ENCODE results near the gene GFAP. TPM values are rescaled to one million over a fixed set of nuclear protein-coding genes. Genes with fewer than 3 reads are reported as not detected.

Gene GFAP
- polyA plus RNA-seq, 4 donors: 0.32 to 1.3 (median 0.45) TPM; not detected in 1

DNA sequence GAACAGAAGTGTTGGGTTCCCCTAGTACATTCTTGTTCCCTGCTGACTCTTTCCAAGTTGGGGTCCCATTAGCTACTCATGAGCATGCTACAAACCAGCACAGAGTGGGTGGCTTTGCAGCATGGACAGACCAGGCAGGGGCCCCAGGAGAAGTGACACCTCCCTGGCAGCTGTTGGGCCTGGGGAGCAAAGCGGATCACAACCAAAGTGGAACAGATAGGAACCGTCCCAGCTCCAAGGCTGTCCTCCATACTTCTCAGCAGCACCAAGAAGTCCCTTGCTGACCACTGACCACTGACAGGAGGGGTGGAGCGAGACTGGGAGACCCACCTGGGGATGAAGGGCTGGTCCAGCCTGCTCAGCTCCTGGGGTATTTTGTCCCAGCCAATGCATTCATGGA lies 12.4 kb upstream of the GFAP start:
- FAIRE-seq (no peak), DNase-seq (no peak)
- Histone ChIP-seq H3K27ac (ENCODE audit: low read depth in 1 of 3, low read length in 2 of 3) (no peak overlapping the region), H3K4me3 (ENCODE audit: low read depth in 1 of 3, low read length in 3 of 3) (no peak overlapping the region), H3K27me3 (ENCODE audit: control insufficient read depth in 3 of 3, insufficient read depth in 3 of 3, low read length in 3 of 3) (peaks cover 0 to 2% (median 0%) of the 10 kb centered on the region in 3 donors), H3K4me1 (ENCODE audit: control insufficient read depth in 3 of 3, insufficient read depth in 2 of 3, low read depth in 1 of 3, low read length in 2 of 3) (no peaks in the 10 kb centered on the region), H3K36me3 (ENCODE audit: control insufficient read depth in 3 of 3, insufficient read depth in 2 of 3, low read depth in 1 of 3, low read length in 3 of 3) (peaks cover 0 to 58% (median 0%) of the 10 kb centered on the region in 3 donors), H3K9me3 (ENCODE audit: control insufficient read depth in 2 of 2, insufficient read depth in 1 of 2, low read depth in 1 of 2, low read length in 1 of 2) (no peaks in the 10 kb centered on the region)
- 87 to 96% (median 92%) methylated on average over 3 of the region's 3 CpGs for WGBS, 3 donors

DNA sequence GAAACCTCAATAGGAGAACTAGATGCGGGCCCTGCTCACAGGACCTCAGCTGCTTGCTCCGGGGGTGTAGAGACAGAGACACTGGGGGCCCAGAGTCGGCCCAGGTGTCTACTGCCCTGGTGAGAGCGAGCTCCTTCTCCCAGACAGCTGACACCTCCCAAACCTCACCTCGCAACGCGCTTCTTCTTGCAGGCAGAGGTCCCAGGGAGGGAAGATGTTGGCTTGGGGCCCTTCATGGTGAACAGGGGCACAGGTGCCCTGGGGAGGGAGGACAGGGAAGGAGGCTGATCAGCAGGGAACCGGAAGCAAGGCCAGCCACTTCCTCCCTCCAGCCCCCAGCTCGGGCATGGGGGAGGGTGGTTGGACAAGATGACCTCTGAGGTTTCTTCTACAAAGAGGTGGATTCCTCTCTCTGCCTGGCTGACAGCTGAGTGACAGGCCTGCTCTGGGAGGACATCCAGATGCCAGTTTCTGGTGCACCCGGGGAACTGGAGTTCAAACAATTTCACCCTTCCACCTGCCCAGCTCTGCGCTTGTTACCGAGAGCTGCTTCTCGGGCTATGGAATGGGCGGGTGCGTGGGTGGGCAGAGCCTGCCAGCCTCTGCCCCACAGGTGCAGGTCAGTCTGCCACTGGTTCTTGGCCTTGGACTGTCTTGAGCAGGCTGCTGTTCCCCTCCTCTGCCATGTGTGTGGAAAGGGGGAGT lies 11.7 kb upstream of the GFAP start:
- H3K4me1 ChIP-seq (ENCODE audit: control insufficient read depth in 3 of 3, insufficient read depth in 2 of 3, low read depth in 1 of 3, low read length in 2 of 3): no peaks in the 10 kb centered on the region
- H3K9me3 ChIP-seq (ENCODE audit: control insufficient read depth in 2 of 2, insufficient read depth in 1 of 2, low read depth in 1 of 2, low read length in 1 of 2): no peaks in the 10 kb centered on the region
- H3K27me3 ChIP-seq (ENCODE audit: control insufficient read depth in 3 of 3, insufficient read depth in 3 of 3, low read length in 3 of 3): peaks cover 0 to 7% (median 0%) of the 10 kb centered on the region in 3 donors
- FAIRE-seq: no peak
- H3K27ac ChIP-seq (ENCODE audit: low read depth in 1 of 3, low read length in 2 of 3): no peak overlapping the region
- peaks cover 0 to 52% (median 0%) of the 10 kb centered on the region in 3 donors for H3K36me3 ChIP-seq (ENCODE audit: control insufficient read depth in 3 of 3, insufficient read depth in 2 of 3, low read depth in 1 of 3, low read length in 3 of 3)
- WGBS, 3 donors: 92 to 93% (median 93%) methylated on average over 15 of the region's 15 CpGs
- DNase-seq: no peak
- no peak overlapping the region for H3K4me3 ChIP-seq (ENCODE audit: low read depth in 1 of 3, low read length in 3 of 3)

DNA sequence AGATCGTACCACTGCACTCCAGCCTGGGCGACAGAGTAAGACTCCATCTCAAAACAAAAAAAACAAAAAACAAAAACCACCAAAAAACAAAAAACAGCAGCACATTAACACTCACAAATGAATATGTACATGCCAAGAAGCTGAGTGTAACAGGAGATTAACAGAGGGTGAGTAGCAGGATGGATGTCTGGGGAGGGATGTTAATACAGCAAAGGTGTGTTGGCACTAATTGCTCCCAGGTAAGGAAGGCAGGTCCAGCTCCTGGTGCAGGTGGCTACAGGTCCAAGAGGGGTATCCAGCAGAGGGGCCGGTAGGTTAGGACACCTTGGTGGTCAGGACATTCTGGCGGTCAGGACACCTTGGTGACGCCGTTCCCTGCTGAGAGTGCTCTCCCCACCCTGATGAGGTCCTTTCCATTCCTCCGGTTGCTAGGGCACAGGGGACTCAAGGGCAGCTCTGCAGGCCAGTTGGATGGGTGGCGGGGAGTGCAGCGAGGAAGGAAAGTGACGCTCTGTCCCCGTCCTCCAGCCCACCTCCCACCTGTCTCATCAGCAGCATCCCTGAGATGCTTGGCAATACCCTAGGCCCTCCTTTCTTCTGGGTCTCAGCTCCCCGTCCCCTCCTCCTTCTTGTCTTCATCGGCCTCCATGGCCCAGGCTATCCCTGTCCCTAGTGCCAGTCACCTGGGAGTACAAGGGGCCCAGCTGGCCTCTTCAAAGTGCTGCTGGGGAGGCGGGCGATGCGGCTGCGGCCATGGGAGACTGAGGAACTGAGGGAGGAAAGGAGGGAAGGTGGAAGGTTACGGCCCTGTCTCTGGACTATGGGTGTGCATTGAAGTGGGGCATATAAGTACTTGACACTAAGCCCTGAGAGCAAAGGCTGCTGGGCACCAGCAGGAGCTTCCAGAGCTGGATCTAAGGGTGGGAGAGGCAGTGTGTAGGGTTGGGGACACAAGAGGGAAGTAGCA lies 10.7 kb upstream of the GFAP start:
- 96 to 97% (median 96%) methylated on average over 18 of the region's 18 CpGs for WGBS, 3 donors
- FAIRE-seq (no peak), DNase-seq (no peak)
- H3K9me3 ChIP-seq (ENCODE audit: control insufficient read depth in 2 of 2, insufficient read depth in 1 of 2, low read depth in 1 of 2, low read length in 1 of 2): no peaks in the 10 kb centered on the region
- no peaks in the 10 kb centered on the region for H3K4me1 ChIP-seq (ENCODE audit: control insufficient read depth in 3 of 3, insufficient read depth in 2 of 3, low read depth in 1 of 3, low read length in 2 of 3)
- H3K27ac ChIP-seq (ENCODE audit: low read depth in 1 of 3, low read length in 2 of 3): no peak overlapping the region
- no peak overlapping the region for H3K4me3 ChIP-seq (ENCODE audit: low read depth in 1 of 3, low read length in 3 of 3)
- peaks cover 0 to 15% (median 0%) of the 10 kb centered on the region in 3 donors for H3K27me3 ChIP-seq (ENCODE audit: control insufficient read depth in 3 of 3, insufficient read depth in 3 of 3, low read length in 3 of 3)
- H3K36me3 ChIP-seq (ENCODE audit: control insufficient read depth in 3 of 3, insufficient read depth in 2 of 3, low read depth in 1 of 3, low read length in 3 of 3): peaks cover 0 to 44% (median 0%) of the 10 kb centered on the region in 3 donors

DNA sequence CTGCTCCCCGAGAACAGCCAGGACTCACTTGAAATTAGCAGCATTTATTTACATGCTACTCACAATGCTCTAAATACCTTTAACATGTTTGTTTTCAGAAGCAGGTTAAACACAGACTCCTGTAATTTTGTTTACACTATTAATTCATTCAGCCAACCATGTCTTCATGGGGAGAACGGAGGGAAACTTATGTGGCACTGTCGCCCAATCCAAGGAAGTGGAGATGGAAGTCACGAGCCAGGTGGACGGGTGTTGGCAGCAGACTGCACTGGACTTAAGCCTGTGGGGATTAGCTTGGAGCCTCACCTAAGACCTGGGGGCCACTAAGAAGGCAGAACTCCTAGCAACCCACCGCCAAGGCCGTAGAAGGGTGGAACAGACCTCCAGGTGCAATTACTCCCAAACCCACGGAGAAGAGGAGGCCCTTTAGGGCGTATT lies 8.8 kb upstream of the GFAP start:
- no peaks in the 10 kb centered on the region for H3K9me3 ChIP-seq (ENCODE audit: control insufficient read depth in 2 of 2, insufficient read depth in 1 of 2, low read depth in 1 of 2, low read length in 1 of 2)
- peaks cover 0 to 33% (median 0%) of the 10 kb centered on the region in 3 donors for H3K36me3 ChIP-seq (ENCODE audit: control insufficient read depth in 3 of 3, insufficient read depth in 2 of 3, low read depth in 1 of 3, low read length in 3 of 3)
- H3K27ac ChIP-seq (ENCODE audit: low read depth in 1 of 3, low read length in 2 of 3): no peak overlapping the region
- no peaks in the 10 kb centered on the region for H3K4me1 ChIP-seq (ENCODE audit: control insufficient read depth in 3 of 3, insufficient read depth in 2 of 3, low read depth in 1 of 3, low read length in 2 of 3)
- 52 to 77% (median 59%) methylated on average over 9 of the region's 9 CpGs for WGBS, 3 donors
- H3K27me3 ChIP-seq (ENCODE audit: control insufficient read depth in 3 of 3, insufficient read depth in 3 of 3, low read length in 3 of 3): peaks cover 0 to 25% (median 0%) of the 10 kb centered on the region in 3 donors
- DNase-seq: no peak
- FAIRE-seq: no peak
- H3K4me3 ChIP-seq (ENCODE audit: low read depth in 1 of 3, low read length in 3 of 3): no peak overlapping the region

DNA sequence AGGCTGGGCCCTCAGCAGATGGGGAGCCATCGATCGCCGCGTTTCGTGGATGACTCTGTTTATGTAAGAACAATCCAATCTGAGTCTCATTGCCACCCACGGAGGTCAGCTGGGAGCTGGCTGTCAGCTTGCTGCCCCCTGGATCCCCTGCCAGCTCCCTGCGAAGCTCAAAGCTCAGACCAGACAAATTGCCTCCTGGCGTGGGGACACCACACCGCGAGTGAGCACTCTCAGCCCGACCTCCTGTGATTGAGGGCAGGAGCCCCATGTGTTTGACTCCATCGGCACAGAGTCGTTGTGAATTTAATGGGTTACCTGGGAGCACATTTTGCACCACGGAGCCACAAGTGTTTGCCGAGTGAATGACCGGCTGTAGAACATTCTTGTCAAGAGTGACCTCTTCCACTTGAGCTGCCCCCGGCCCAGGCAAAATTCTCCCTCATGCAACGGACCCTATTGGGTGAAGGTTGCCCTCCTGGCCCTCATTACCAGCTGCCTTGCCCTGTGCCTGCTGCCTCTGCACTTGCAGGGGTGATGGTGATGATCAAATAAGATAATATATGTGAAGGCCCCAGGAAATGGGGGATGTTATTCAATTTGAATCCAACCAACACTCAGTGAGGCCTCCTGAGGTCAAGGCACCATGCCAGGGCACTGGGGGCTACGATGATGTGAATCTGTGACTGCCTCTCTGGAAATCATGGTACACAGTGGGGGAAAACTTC lies 7.6 kb upstream of the GFAP start:
- H3K4me1 ChIP-seq (ENCODE audit: control insufficient read depth in 3 of 3, insufficient read depth in 2 of 3, low read depth in 1 of 3, low read length in 2 of 3): no peaks in the 10 kb centered on the region
- H3K9me3 ChIP-seq (ENCODE audit: control insufficient read depth in 2 of 2, insufficient read depth in 1 of 2, low read depth in 1 of 2, low read length in 1 of 2): no peaks in the 10 kb centered on the region
- FAIRE-seq (no peak), DNase-seq (no peak)
- peaks cover 0 to 21% (median 0%) of the 10 kb centered on the region in 3 donors for H3K36me3 ChIP-seq (ENCODE audit: control insufficient read depth in 3 of 3, insufficient read depth in 2 of 3, low read depth in 1 of 3, low read length in 3 of 3)
- peaks cover 0 to 25% (median 0%) of the 10 kb centered on the region in 3 donors for H3K27me3 ChIP-seq (ENCODE audit: control insufficient read depth in 3 of 3, insufficient read depth in 3 of 3, low read length in 3 of 3)
- WGBS, 3 donors: 75 to 80% (median 79%) methylated on average over 18 to 19 of the region's 19 CpGs
- no peak overlapping the region for H3K27ac ChIP-seq (ENCODE audit: low read depth in 1 of 3, low read length in 2 of 3)
- H3K4me3 ChIP-seq (ENCODE audit: low read depth in 1 of 3, low read length in 3 of 3): no peak overlapping the region

DNA sequence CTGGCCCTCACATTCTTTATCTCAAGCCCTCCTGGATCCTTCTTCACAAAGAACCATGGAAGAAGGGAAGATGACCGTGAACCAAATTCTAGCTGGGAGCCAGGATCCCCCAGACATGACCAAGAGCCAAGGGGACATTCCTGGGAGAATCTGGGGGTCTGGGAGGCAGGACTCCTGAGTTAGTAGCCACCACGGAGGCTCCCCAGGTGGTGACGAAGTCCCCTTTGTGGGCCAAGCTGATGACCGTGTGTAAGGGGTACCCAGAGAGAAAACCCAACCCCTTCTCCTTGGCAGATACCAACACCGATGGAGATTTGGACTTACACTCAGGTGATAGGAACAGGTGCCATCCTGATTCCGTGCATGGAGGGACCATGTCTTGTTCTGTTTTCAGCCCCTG lies 6.8 kb upstream of the GFAP start:
- DNase-seq (no peak), FAIRE-seq (no peak)
- Histone ChIP-seq H3K4me1 (ENCODE audit: control insufficient read depth in 3 of 3, insufficient read depth in 2 of 3, low read depth in 1 of 3, low read length in 2 of 3) (no peaks in the 10 kb centered on the region), H3K36me3 (ENCODE audit: control insufficient read depth in 3 of 3, insufficient read depth in 2 of 3, low read depth in 1 of 3, low read length in 3 of 3) (peaks cover 0 to 13% (median 0%) of the 10 kb centered on the region in 3 donors), H3K4me3 (ENCODE audit: low read depth in 1 of 3, low read length in 3 of 3) (no peak overlapping the region), H3K9me3 (ENCODE audit: control insufficient read depth in 2 of 2, insufficient read depth in 1 of 2, low read depth in 1 of 2, low read length in 1 of 2) (no peaks in the 10 kb centered on the region), H3K27me3 (ENCODE audit: control insufficient read depth in 3 of 3, insufficient read depth in 3 of 3, low read length in 3 of 3) (peaks cover 0 to 25% (median 0%) of the 10 kb centered on the region in 3 donors), H3K27ac (ENCODE audit: low read depth in 1 of 3, low read length in 2 of 3) (no peak overlapping the region)
- WGBS, 3 donors: 78 to 89% (median 86%) methylated on average over 6 of the region's 6 CpGs

DNA sequence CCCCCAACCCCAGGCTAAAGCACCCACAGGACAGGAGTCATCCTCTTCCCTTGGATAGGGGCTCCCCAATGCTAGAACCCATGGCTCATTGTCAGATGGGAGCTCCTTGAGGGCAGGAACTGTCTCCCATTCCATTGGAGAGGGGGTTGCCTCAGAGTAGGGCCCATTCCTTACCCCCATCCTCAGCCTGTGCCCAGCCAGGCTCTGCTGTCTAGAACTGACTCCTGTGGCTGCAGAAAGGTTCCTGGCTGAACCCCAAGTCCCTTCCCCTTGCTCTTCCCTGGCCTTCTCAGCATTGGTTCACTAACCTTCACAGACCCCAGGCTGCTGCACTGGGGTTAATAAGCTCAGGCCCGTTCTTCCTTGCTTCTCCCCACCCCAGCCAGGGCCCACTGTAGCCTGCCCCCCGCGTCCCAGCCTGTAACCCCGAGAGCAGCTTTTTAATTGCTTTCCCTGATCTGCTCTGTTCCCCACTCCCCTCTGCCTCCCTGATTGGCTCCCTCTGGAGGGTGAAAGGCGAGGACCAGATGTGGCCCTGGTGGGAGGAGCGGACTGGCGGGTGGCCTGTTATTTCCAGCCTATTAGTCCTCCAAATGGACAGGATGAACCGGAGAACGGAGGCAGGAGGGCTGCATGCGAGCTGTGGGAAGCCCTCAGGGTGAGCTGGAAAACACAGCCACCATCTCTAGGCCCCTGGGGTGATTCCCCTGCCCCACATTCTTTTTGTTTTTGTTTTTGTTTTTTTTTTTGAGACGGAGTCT lies 6.0 kb upstream of the GFAP start:
- Histone ChIP-seq H3K4me3 (ENCODE audit: low read depth in 1 of 3, low read length in 3 of 3) (no peak overlapping the region), H3K27me3 (ENCODE audit: control insufficient read depth in 3 of 3, insufficient read depth in 3 of 3, low read length in 3 of 3) (peaks cover 0 to 25% (median 0%) of the 10 kb centered on the region in 3 donors), H3K4me1 (ENCODE audit: control insufficient read depth in 3 of 3, insufficient read depth in 2 of 3, low read depth in 1 of 3, low read length in 2 of 3) (no peaks in the 10 kb centered on the region), H3K9me3 (ENCODE audit: control insufficient read depth in 2 of 2, insufficient read depth in 1 of 2, low read depth in 1 of 2, low read length in 1 of 2) (no peaks in the 10 kb centered on the region), H3K36me3 (ENCODE audit: control insufficient read depth in 3 of 3, insufficient read depth in 2 of 3, low read depth in 1 of 3, low read length in 3 of 3) (peaks cover 0 to 5% (median 0%) of the 10 kb centered on the region in 3 donors), H3K27ac (ENCODE audit: low read depth in 1 of 3, low read length in 2 of 3) (no peak overlapping the region)
- 61 to 70% (median 67%) methylated on average over 11 of the region's 11 CpGs for WGBS, 3 donors
- FAIRE-seq (no peak), DNase-seq (no peak)
